GM19455 (cell line): ENCODE data around the gene ZEB2.

Source experiments
- ATAC-seq: cut with Tn5 transposase; IDR thresholded peaks from one replicate; pipeline ENCODE4 v1.9.1; 2021; ENCODE audit not compliant: unreplicated experiment

The ZEB2 gene

GRCh38 chr2:144472911-144473310, 47.0 kb downstream of the ZEB2 start:
- no peak for ATAC-seq

- no peak for ATAC-seq
Measured at GRCh38 chr2:144472046-144472412, 47.9 kb downstream of the ZEB2 start.

- peak; percentile 82 for ATAC-seq
Measured at GRCh38 chr2:144471305-144472045, 48.4 kb downstream of the ZEB2 start.

- ATAC-seq: no peak
Measured at GRCh38 chr2:144470816-144471215, 49.1 kb downstream of the ZEB2 start.

GRCh38 chr2:144470334-144470733, 49.6 kb downstream of the ZEB2 start:
- ATAC-seq: no peak

GRCh38 chr2:144469798-144470197, 50.1 kb downstream of the ZEB2 start:
- ATAC-seq: no peak

GRCh38 chr2:144468823-144469595, 50.9 kb downstream of the ZEB2 start:
- ATAC-seq: no peak

- ATAC-seq: no peak
Measured at GRCh38 chr2:144467502-144468137, 52.3 kb downstream of the ZEB2 start.

- no peak for ATAC-seq
Measured at GRCh38 chr2:144466637-144467036, 53.3 kb downstream of the ZEB2 start.

GRCh38 chr2:144465749-144466148, 54.2 kb downstream of the ZEB2 start:
- no peak for ATAC-seq

GRCh38 chr2:144464730-144465129, 55.2 kb downstream of the ZEB2 start:
- no peak for ATAC-seq

GRCh38 chr2:144463266-144463665, 56.7 kb downstream of the ZEB2 start:
- no peak for ATAC-seq

GRCh38 chr2:144462266-144462665, 57.7 kb downstream of the ZEB2 start:
- no peak for ATAC-seq

- ATAC-seq: no peak
Measured at GRCh38 chr2:144461308-144461766, 58.6 kb downstream of the ZEB2 start.

GRCh38 chr2:144460727-144461307, 59.1 kb downstream of the ZEB2 start:
- ATAC-seq: no peak

GRCh38 chr2:144459937-144460336, 60.0 kb downstream of the ZEB2 start:
- no peak for ATAC-seq

- no peak for ATAC-seq
Measured at GRCh38 chr2:144459286-144459685, 60.6 kb downstream of the ZEB2 start.

GRCh38 chr2:144458541-144458940, 61.4 kb downstream of the ZEB2 start:
- ATAC-seq: no peak

- ATAC-seq: no peak
Measured at GRCh38 chr2:144456680-144457079, 63.2 kb downstream of the ZEB2 start.

GRCh38 chr2:144455987-144456386, 63.9 kb downstream of the ZEB2 start:
- ATAC-seq: no peak

- no peak for ATAC-seq
Measured at GRCh38 chr2:144454466-144455287, 65.2 kb downstream of the ZEB2 start.
